Stomach smooth muscle (tissue), 2 donors: ENCODE data around the gene CDCP2.
"Not testable (repeated sequence)": the region's sequence is repeated elsewhere in the genome, so short reads cannot be mapped to it uniquely, and the experiment has no call there.

ENCODE experiments used
- H3K27ac ChIP-seq: one replicate; pipeline ENCODE4 v1.7.0; 2013; ENCODE audit warnings: mild to moderate bottlenecking, low read length, inconsistent platforms
- H3K27me3 ChIP-seq, 2 donors: one replicate each; pipeline ENCODE4 v1.7.0; 2013; ENCODE audit warnings: low read length in 2 of 2; ENCODE audit not compliant: insufficient read depth in 2 of 2, control insufficient read depth in 1 of 2
- H3K36me3 ChIP-seq, 2 donors: one replicate each; pipeline ENCODE4 v1.7.0; 2013; ENCODE audit warnings: low read length in 2 of 2; ENCODE audit not compliant: control insufficient read depth in 2 of 2, insufficient read depth in 2 of 2
- H3K4me1 ChIP-seq: one replicate; pipeline ENCODE4 v1.7.0; 2013; ENCODE audit warnings: low read length; ENCODE audit not compliant: control insufficient read depth, insufficient read depth
- H3K4me3 ChIP-seq, 2 donors: one replicate each; pipeline ENCODE4 v1.7.0; 2013; ENCODE audit warnings: low read length in 2 of 2
- H3K9ac ChIP-seq, 2 donors: one replicate each; pipeline ENCODE4 v1.7.0; 2013; ENCODE audit warnings: low read length in 2 of 2, mild to moderate bottlenecking in 1 of 2
- H3K9me3 ChIP-seq, 2 donors: one replicate each; pipeline ENCODE4 v1.7.0; 2013; ENCODE audit warnings: low read length in 2 of 2; ENCODE audit not compliant: control insufficient read depth in 2 of 2
- donor health status: healthy.
- donor health status: Pancreatic carcinoma.

CDCP2 gene

GRCh38 chr1:54104613-54105012, 48.2 kb downstream of the CDCP2 start:
- not testable (repeated sequence) for H3K9ac ChIP-seq, H3K36me3 ChIP-seq, H3K4me1 ChIP-seq, H3K4me3 ChIP-seq, H3K9me3 ChIP-seq, H3K27ac ChIP-seq, H3K27me3 ChIP-seq

DNA sequence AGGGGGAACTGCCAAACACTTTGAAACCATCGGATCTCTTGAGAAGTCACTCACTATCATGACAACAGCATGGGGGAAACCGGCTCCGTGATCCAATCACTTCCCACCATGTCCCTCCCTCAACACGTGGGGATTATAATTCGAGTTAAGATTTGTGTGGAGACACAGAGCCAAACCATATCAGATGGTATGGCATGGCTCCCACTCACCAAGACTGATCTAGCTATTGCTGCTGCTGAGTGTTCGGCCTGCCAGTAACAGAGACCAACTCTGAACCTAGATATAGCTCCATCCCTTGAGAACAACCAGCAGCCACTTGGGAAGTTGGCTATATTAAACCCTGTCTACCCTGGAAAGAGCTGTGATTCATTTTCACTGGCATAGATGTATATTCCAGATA, 49.4 kb downstream of the CDCP2 start:
- Histone ChIP-seq H3K4me3 (no peak overlapping the region), H3K9ac (no peak overlapping the region), H3K27me3 (no peaks in the 10 kb centered on the region), H3K9me3 (no peaks in the 10 kb centered on the region), H3K27ac (no peak overlapping the region), H3K4me1 (no peaks in the 10 kb centered on the region), H3K36me3 (peaks cover 0 to 2% of the 10 kb centered on the region in 2 donors)

GRCh38 chr1:54100500-54100899, 52.3 kb downstream of the CDCP2 start:
- H3K4me3 ChIP-seq, result no peak overlapping the region
- H3K4me1 ChIP-seq, result no peaks in the 10 kb centered on the region
- H3K36me3 ChIP-seq, result peaks cover 0 to 2% of the 10 kb centered on the region in 2 donors
- H3K9ac ChIP-seq, result no peak overlapping the region
- H3K27me3 ChIP-seq, result no peaks in the 10 kb centered on the region
- no peak overlapping the region for H3K27ac ChIP-seq
- H3K9me3 ChIP-seq, result no peaks in the 10 kb centered on the region

DNA sequence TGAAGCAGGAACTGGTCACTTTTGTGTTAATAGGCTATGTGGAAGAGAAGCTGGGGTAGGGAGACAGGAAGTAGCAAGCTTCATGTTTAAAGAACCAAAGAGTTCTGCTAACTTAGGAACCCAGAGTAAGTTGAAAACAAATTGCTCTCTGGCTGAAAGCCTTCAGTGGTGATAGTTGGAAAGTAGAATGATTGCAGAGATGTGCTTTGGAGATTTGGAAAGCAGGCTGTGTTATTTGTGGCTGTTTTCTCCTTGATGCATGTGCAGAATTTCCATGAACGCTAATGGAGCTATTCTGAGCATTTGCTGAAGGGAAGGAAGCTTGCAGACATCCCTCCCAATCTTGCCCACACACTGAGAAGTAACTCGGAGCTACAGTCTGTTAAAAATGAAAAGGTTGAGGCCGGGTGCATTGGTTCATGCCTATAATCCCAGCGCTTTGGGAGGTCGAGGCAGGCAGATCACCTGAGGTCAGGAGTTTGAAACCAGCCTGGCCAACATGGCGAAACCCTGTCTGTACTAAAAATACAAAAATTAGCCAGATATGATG, 53.7 kb downstream of the CDCP2 start:
- Histone ChIP-seq H3K4me1 (no peaks in the 10 kb centered on the region), H3K9ac (no peak overlapping the region), H3K27me3 (no peaks in the 10 kb centered on the region), H3K4me3 (no peak overlapping the region), H3K36me3 (peaks cover 0 to 2% of the 10 kb centered on the region in 2 donors), H3K27ac (no peak overlapping the region), H3K9me3 (no peaks in the 10 kb centered on the region)

DNA sequence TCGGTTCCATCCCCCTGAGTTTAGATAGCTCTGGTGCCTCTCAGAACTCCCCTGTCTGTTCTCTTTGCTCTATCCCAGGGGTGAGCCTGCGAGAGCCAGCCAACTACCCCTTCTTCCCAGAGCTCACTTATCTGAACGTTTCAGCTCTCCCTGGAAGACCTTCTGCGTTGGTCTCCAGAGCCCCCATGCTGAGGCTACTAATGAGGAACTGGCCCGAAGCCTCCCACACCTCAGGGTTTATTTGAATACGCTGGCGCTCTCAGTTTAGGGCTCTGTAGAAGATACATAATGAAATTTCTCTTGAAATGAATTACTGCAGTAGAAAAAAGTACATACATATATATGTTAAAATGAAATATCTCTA, 55.9 kb downstream of the CDCP2 start:
- no peak overlapping the region for H3K27ac ChIP-seq
- no peak overlapping the region for H3K4me3 ChIP-seq

DNA sequence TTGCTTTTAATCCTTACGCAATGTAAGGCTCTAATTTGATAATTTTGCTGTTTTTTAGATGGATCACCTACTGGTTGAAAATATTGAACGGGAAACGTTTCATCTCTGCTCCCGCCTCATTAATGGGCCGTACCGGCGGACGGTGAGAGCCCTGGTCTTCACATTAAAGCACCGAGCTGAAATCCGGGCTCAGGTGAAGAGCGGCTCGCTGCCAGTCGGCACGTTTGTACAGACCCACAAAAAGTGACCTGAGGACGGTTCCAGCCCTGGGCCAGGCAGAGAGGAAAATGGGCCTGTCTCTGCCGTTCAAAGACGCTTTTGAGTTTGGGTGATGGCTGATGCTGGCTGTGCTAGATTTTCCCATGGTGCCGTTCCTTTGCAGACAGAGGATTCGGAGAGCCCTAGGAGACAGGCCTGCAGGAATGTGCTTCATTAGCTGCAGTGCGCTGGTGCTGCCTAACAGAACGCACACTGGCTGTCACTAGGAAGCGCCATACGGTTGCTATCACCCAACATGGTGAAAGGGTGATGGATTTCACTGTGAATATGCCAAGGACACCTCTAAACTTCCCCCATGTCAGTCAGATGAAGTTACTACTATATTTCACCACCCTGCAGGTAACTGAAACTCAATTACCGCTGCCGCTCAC, 56.4 kb downstream of the CDCP2 start:
- Histone ChIP-seq H3K36me3 (peaks cover 0 to 2% of the 10 kb centered on the region in 2 donors), H3K27me3 (no peaks in the 10 kb centered on the region), H3K4me3 (no peak overlapping the region), H3K9me3 (no peaks in the 10 kb centered on the region), H3K27ac (no peak overlapping the region), H3K9ac (no peak overlapping the region), H3K4me1 (no peaks in the 10 kb centered on the region)

More for the DNA sequence above, 55.9 kb downstream of the CDCP2 start:
- H3K9ac ChIP-seq, result no peak overlapping the region
- no peaks in the 10 kb centered on the region for H3K9me3 ChIP-seq
- H3K36me3 ChIP-seq, result peaks cover 0 to 3% of the 10 kb centered on the region in 2 donors
- H3K4me1 ChIP-seq, result no peaks in the 10 kb centered on the region
- H3K27me3 ChIP-seq, result no peaks in the 10 kb centered on the region

- no peaks in the 10 kb centered on the region for H3K4me1 ChIP-seq
- no peak overlapping the region for H3K27ac ChIP-seq
- H3K9me3 ChIP-seq, result no peaks in the 10 kb centered on the region
- H3K36me3 ChIP-seq, result peaks cover 0 to 2% of the 10 kb centered on the region in 2 donors
- no peak overlapping the region for H3K4me3 ChIP-seq
- H3K9ac ChIP-seq, result no peak overlapping the region
- H3K27me3 ChIP-seq, result no peaks in the 10 kb centered on the region
Observed at GRCh38 chr1:54095546-54096226, 57.1 kb downstream of the CDCP2 start.

- H3K27me3 ChIP-seq, H3K36me3 ChIP-seq, H3K4me3 ChIP-seq, H3K27ac ChIP-seq, H3K9ac ChIP-seq, H3K4me1 ChIP-seq, H3K9me3 ChIP-seq: not testable (repeated sequence)
Observed at GRCh38 chr1:54094730-54095105, 58.1 kb downstream of the CDCP2 start.

DNA sequence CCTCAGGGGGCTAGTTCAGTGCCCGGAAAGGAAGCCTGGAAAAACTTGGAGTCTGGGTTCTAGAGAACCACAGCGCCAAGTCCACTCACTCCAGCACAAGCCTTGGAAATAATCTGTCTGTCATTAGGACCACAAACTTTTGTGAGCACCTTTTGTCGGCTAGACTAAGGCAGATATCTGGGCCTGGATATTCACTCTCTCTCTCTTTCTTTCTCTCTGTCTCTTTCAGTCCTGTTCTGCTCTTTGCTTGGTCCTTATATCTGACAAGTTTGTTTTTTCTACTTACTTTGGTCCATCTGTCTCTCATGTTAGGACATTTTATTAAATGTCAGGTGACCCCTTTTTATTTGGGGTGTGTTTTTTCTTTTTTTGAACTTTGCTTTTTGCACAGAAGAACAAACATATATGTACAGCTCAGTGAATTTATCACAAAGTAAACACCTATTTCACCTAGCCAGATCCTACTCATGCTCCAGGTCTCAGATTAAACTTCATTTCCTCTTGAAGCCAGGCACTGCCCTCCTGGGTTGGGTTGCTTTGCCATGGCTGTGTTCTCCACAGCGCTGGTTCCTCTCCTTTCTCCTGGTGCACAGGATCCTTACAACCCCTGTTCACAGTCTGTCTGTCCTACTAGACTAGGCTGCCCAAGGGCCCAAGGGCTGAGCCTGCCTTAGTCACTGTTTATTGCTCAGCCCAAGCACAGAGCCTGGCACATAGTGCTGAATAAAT, 58.6 kb downstream of the CDCP2 start:
- Histone ChIP-seq H3K4me3 (no peak overlapping the region), H3K36me3 (peaks cover 0 to 2% of the 10 kb centered on the region in 2 donors), H3K9me3 (no peaks in the 10 kb centered on the region), H3K27me3 (no peaks in the 10 kb centered on the region), H3K9ac (no peak overlapping the region), H3K4me1 (no peaks in the 10 kb centered on the region), H3K27ac (no peak overlapping the region)

GRCh38 chr1:54091666-54092065, 61.1 kb downstream of the CDCP2 start:
- Histone ChIP-seq H3K36me3 (peaks cover 0 to 2% of the 10 kb centered on the region in 2 donors), H3K27ac (no peak overlapping the region), H3K27me3 (no peaks in the 10 kb centered on the region), H3K4me1 (no peaks in the 10 kb centered on the region), H3K4me3 (no peak overlapping the region), H3K9ac (no peak overlapping the region), H3K9me3 (no peaks in the 10 kb centered on the region)
